Left lung (tissue), 10 donors: ENCODE measurements around the gene MRPS5. TPM values are rescaled to one million over a fixed set of nuclear protein-coding genes. Genes with fewer than 3 reads are reported as not detected.

Experiments
- ATAC-seq: fragments of 200-7000 bp; cut with Tn5 transposase; one replicate; pipeline ENCODE4 v1.9.1; 2020; ENCODE audit warnings: moderate library complexity
- DNase-seq, 4 donors: peaks; one replicate each; pipeline ENCODE4 v3.0.0-alpha.2; 2013 to 2020
- H3K27ac ChIP-seq, 2 donors: fragments of 200-600 bp; sonication (generic) in 1 of 2; one replicate each; pipeline versions ENCODE4 v1.5.0 to v1.8.0; 2020 to 2021
- H3K27me3 ChIP-seq, 2 donors: fragments of 200-600 bp; sonication (generic) in 1 of 2; one replicate each; pipeline versions ENCODE4 v1.5.0 to v1.8.0; 2020 to 2021
- H3K36me3 ChIP-seq, 2 donors: fragments of 200-600 bp; sonication (generic) in 1 of 2; one replicate each; pipeline versions ENCODE4 v1.5.0 to v1.8.0; 2020 to 2021
- H3K4me1 ChIP-seq, 2 donors: fragments of 200-600 bp; one replicate each; pipeline ENCODE4 v1.8.0; 2021
- H3K4me3 ChIP-seq, 2 donors: fragments of 200-600 bp; sonication (generic) in 1 of 2; one replicate each; pipeline versions ENCODE4 v1.5.0 to v1.8.0; 2020 to 2021; ENCODE audit warnings: mild to moderate bottlenecking in 1 of 2
- H3K9me3 ChIP-seq, 2 donors: fragments of 200-600 bp; sonication (generic) in 1 of 2; one replicate each; pipeline versions ENCODE4 v1.5.0 to v1.8.0; 2020 to 2021
- CTCF ChIP-seq, 2 donors: fragments of 200-600 bp; sonication (generic) in 1 of 2; IDR thresholded peaks; one replicate each; pipeline versions ENCODE4 v1.5.0 to v1.8.0; 2021; ENCODE audit warnings: antibody characterized with exemption in 2 of 2
- intact Hi-C, 2 donors: fragments of 100-400 bp; cut with DNase I; formaldehyde crosslinking; loops; one replicate each; pipeline versions ENCODE4 v1.11.2 to v1.14.2; 2022
- polyA plus RNA-seq, 6 donors: library from polyadenylated mRNA; unstranded; fragments of 120-200 nt; gene quantifications; one replicate each; pipeline ENCODE4 v1.2.1, GENCODE V29; 2013; ENCODE audit not compliant: insufficient read length in 6 of 6
- total RNA-seq, 2 donors: library from RNA; stranded (reverse); fragmentation: NEBNext Ultra II Directional; extraction: Animal tissue kit (Norgen Biotek cat#: 25700); gene quantifications; one replicate each; pipeline ENCODE4 v1.2.1, GENCODE V29; 2021
- donor health status: DM: no; HTN: yes; CAD: no.
- donor health status: DM: no; HTN: no; CAD: no.

The MRPS5 gene
- total and polyA plus RNA-seq, 8 donors: 46.7 to 101 (median 84.7) TPM

GRCh38 chr2:95049683-95049955 is 72.0 kb downstream of the MRPS5 start:
- no peak for TF ChIP-seq CTCF (IDR thresholded peaks at IDR 0.05)
- no peaks in the 10 kb centered on the region for H3K9me3 ChIP-seq
- DNase-seq (no peak), ATAC-seq (no peak)
- H3K4me1 ChIP-seq: no peaks in the 10 kb centered on the region
- intact Hi-C loops: no loop called here
- H3K4me3 ChIP-seq: no peak overlapping the region
- H3K36me3 ChIP-seq: no peaks in the 10 kb centered on the region
- no peaks in the 10 kb centered on the region for H3K27me3 ChIP-seq
- H3K27ac ChIP-seq: no peak overlapping the region

- no peaks in the 10 kb centered on the region for H3K9me3 ChIP-seq
- no peaks in the 10 kb centered on the region for H3K36me3 ChIP-seq
- H3K4me1 ChIP-seq: no peaks in the 10 kb centered on the region
- peaks cover 0 to 4% of the 10 kb centered on the region in 2 donors for H3K27me3 ChIP-seq
- TF ChIP-seq CTCF (IDR thresholded peaks at IDR 0.05): no peak
- H3K27ac ChIP-seq: no peak overlapping the region
- ATAC-seq (no peak), DNase-seq (peak in 1 of 4 donors; percentile 4)
- intact Hi-C loops: no loop called here
- H3K4me3 ChIP-seq: no peak overlapping the region
Observed at GRCh38 chr2:95048825-95049682, 72.6 kb downstream of the MRPS5 start.

- H3K36me3 ChIP-seq: no peaks in the 10 kb centered on the region
- ATAC-seq: no peak
Observed at GRCh38 chr2:95047629-95048510, 73.7 kb downstream of the MRPS5 start.

GRCh38 chr2:95046371-95047112 is 75.1 kb downstream of the MRPS5 start:
- no peak for ATAC-seq

More at GRCh38 chr2:95047629-95048510, 73.7 kb downstream of the MRPS5 start:
- Histone ChIP-seq H3K27me3 (peaks cover 0 to 16% of the 10 kb centered on the region in 2 donors), H3K27ac (no peak overlapping the region), H3K4me3 (no peak overlapping the region), H3K9me3 (no peaks in the 10 kb centered on the region), H3K4me1 (peaks cover 2 to 4% of the 10 kb centered on the region in 2 donors)
- DNase-seq: peak in 1 of 4 donors; percentile 21
- intact Hi-C loops: no loop called here
- no peak for TF ChIP-seq CTCF (IDR thresholded peaks at IDR 0.05)

More at GRCh38 chr2:95046371-95047112, 75.1 kb downstream of the MRPS5 start:
- Histone ChIP-seq H3K27ac (no peak overlapping the region), H3K27me3 (peaks cover 0 to 20% of the 10 kb centered on the region in 2 donors), H3K4me1 (peaks cover 7 to 11% of the 10 kb centered on the region in 2 donors), H3K36me3 (no peaks in the 10 kb centered on the region), H3K9me3 (no peaks in the 10 kb centered on the region), H3K4me3 (no peak overlapping the region)
- TF ChIP-seq CTCF (IDR thresholded peaks at IDR 0.05): no peak
- peak in 1 of 4 donors; percentile 19 for DNase-seq
- intact Hi-C loops: no loop called here
